ENCODE measurements around the gene PRRG4. TPM values are rescaled to one million over a fixed set of nuclear protein-coding genes. Genes with fewer than 3 reads are reported as not detected.

Gene PRRG4
- total and polyA plus RNA-seq, 2 donors (not counting 3 experiments of a cell fraction or from before 2014, with no cell fraction given): 0.09 TPM; not detected in 1

GRCh38 chr11:32817181-32817851 is 12.4 kb upstream of the PRRG4 start:
- Histone ChIP-seq H3K9me3 (replicated peaks; ENCODE audit: control insufficient read depth, insufficient read depth, low read length) (no peaks in the 10 kb centered on the region), H3K36me3 (ENCODE audit: control insufficient read depth in 2 of 2, extremely low read depth in 1 of 2, insufficient read depth in 2 of 2, low read length in 2 of 2) (no peaks in the 10 kb centered on the region), H3K79me2 (ENCODE audit: control insufficient read depth, insufficient read depth, low read length) (no peaks in the 10 kb centered on the region), H3K9me1 (replicated peaks; ENCODE audit: control insufficient read depth, extremely low read depth, insufficient read depth, low read length) (no peaks in the 10 kb centered on the region), H3K4me1 (ENCODE audit: control insufficient read depth, extremely low read depth, insufficient read depth, low read length) (no peaks in the 10 kb centered on the region), H3K9ac (replicated peaks; ENCODE audit: extremely low read depth, insufficient read depth, low read length) (no peak overlapping the region), H3K27me3 (ENCODE audit: control insufficient read depth in 2 of 2, insufficient read depth in 2 of 2, low read length in 2 of 2) (peaks cover 3 to 8% of the 10 kb centered on the region in 2 experiments), H3K4me2 (ENCODE audit: insufficient read depth, low read length) (no peak overlapping the region), H3K4me3 (replicated peaks in 1 of 3; ENCODE audit: insufficient read depth in 1 of 3, low read depth in 1 of 3, low read length in 3 of 3) (no peak overlapping the region), H4K20me1 (replicated peaks; ENCODE audit: control insufficient read depth, extremely low read depth, insufficient read depth, low read length) (no peaks in the 10 kb centered on the region), H2AFZ (ENCODE audit: low read depth, low read length) (no peak overlapping the region), H3K27ac (ENCODE audit: insufficient read depth, low read depth, low read length) (no peak overlapping the region)
- intact Hi-C loops (cut with micrococcal nuclease): no loop called here
- ChIA-PET CTCF (no interaction called here), POLR2A (no interaction called here)
- BruUV-seq (replicated peaks): no TSS peak
- DNase-seq (ENCODE audit: low read depth, low spot score) (no peak), FAIRE-seq (no peak)
- dilution Hi-C loops (cut with MboI; ENCODE audit: extremely low pct_ligation_motif_present, low sequenced_read_pairs): no loop called here
- TF ChIP-seq FOS (IDR thresholded peaks at IDR 0.05; ENCODE audit: borderline replicate concordance, insufficient read depth, low read length) (no peak), POLR2A (IDR thresholded peaks at IDR 0.05; ENCODE audit: low read depth, low read length) (no peak), POLR2AphosphoS5 (IDR thresholded peaks at IDR 0.05; ENCODE audit: insufficient read depth, low read depth, low read length) (no peak), JUN (IDR thresholded peaks at IDR 0.05; ENCODE audit: borderline replicate concordance, insufficient read depth, insufficient read length, low read depth) (no peak), CTCF (IDR thresholded peaks at IDR 0.05; ENCODE audit: extremely low read depth in 1 of 2, insufficient read depth in 1 of 2, low read depth in 1 of 2, low read length in 2 of 2) (no peak), GATA2 (IDR thresholded peaks at IDR 0.05; ENCODE audit: insufficient read depth, insufficient read length, low read depth, low read length) (no peak)
- TF ChIP-seq, protein P1, sequence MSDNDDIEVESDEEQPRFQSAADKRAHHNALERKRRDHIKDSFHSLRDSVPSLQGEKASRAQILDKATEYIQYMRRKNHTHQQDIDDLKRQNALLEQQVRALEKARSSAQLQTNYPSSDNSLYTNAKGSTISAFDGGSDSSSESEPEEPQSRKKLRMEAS (IDR thresholded peaks at IDR 0.05; ENCODE audit: insufficient read depth, insufficient read length): no peak
